Stomach (tissue), 4 donors: ENCODE measurements around the gene FBXO11.

Experiments
- POLR2AphosphoS5 ChIP-seq, 3 donors: sonication (generic); formaldehyde crosslinking; IDR thresholded peaks; one replicate each; pipeline ENCODE4 v1.6.1; 2016; ENCODE audit warnings: antibody characterized with exemption in 3 of 3
- TF ChIP-seq, protein P1 (sequence below), 7 experiments: fragments of 450-650 bp in 4 of 7; fragments of 200-600 bp in 3 of 7; sonication (generic) in 3 of 7; IDR thresholded peaks; one replicate each; pipeline ENCODE4 v1.5.1; 2016 to 2019; ENCODE audit warnings: antibody characterized with exemption in 7 of 7, control low read depth in 2 of 7, mild to moderate bottlenecking in 1 of 7

DNA sequence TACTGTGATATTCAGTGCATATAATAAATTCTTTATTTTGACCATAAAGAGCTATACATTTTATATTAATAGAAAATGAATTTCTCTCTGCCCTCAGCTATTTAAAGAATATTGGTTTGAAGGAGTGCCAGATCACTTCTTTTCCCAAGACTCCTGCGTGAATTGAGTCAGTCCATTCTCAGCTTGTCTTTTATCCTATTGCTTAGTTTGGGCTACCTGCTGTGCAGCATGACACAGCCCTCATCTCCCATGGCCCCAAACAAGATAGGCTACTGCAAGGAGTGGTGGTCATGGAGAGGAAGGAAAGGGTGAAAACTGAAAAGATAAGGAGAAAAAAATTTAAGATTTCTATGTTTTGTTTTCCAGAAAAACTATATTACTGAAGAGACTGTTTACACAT, 10.1 kb upstream of the FBXO11 start:
- TF ChIP-seq, protein P1, sequence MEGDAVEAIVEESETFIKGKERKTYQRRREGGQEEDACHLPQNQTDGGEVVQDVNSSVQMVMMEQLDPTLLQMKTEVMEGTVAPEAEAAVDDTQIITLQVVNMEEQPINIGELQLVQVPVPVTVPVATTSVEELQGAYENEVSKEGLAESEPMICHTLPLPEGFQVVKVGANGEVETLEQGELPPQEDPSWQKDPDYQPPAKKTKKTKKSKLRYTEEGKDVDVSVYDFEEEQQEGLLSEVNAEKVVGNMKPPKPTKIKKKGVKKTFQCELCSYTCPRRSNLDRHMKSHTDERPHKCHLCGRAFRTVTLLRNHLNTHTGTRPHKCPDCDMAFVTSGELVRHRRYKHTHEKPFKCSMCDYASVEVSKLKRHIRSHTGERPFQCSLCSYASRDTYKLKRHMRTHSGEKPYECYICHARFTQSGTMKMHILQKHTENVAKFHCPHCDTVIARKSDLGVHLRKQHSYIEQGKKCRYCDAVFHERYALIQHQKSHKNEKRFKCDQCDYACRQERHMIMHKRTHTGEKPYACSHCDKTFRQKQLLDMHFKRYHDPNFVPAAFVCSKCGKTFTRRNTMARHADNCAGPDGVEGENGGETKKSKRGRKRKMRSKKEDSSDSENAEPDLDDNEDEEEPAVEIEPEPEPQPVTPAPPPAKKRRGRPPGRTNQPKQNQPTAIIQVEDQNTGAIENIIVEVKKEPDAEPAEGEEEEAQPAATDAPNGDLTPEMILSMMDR (IDR thresholded peaks at IDR 0.05): no peak
- TF ChIP-seq POLR2AphosphoS5 (IDR thresholded peaks at IDR 0.05): no peak
